ENCODE results near the gene MPL.

MPL gene

GRCh38 chr1:43337588-43337987 is at the start of gene MPL:
Gene MPL, plus strand, starts transcription at chr1:43337818. Its CDS starts 31 bp downstream, at chr1:43337849.
- DNase-seq: no peak

DNA sequence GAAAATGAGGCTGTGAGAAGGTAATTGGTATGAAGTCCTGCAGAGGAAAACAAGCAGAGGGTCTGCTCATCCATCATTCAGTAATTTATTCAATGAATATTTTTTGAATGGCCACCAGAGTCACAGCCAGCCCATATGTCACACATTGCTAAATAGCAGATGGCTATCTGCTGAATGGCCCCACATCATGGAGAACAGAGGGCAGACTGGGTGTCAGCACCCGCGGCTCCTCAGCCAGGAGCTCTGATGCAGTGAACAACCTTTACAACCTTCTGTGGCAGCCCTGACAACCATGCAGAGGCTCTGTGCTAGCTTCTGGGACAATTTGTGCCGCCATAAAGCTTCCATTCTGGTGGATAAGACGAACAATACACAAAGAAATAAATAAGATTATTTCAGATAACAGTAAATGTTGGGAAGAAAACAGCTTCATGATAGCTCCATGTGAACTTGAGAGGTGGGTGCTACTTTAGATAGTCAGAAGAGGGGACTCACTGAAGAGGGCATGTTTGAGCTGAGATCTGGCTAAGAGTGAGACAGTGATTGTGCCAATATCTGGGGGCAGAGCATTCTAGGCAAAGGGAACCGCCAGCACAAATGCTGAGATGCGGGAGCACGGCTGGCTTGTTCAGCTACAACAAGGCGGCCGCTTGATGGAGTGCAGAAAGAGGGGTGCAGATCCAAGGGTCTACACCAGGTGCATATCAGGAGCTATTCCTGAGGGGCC is 49.4 kb upstream of the MPL start:
- no peak for DNase-seq

DNA sequence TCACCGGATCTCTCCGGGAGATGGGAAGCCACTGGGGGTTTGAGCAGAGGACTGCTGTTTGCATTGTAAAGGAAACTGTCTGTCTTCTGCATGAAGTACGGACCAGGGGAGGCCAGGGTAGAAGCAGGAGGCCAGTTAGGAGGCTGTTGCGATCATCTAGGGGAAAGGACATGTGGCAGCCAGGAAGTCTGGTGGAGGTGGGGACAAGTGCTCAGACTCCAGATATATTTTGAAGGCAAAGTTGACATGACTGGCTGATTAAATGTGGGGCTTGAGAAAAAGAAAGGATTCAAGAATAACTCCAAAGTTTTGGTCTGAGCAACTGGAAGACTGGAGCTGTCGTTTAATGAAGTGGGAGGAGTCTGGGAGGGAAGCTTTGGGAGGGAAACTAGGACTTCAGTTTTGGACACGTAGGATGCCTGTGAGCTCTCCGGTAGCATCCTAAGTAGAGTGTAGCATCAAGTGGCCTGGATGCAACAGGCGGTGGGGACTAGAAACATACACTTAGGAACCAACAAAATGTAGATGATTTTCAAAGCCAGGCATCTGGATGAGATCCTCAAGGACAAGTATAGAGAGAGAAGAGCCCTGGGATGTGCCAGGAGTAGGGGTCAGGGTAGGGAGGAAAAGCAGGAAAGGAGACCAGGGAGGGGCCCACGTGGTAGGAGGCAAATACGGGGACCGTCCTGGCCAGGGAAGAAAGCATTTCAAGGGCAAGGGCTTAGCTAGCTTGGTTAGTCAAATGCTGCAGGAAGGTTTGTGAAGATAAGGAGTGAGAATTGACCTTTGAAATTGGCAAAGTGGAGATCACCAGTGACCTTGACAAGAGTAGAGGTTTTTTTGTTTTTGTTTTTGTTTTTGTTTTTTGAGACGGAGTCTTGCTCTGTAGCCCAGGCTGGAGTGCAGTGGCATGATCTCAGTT is 48.6 kb upstream of the MPL start:
- no peak for DNase-seq

GRCh38 chr1:43292216-43292615 is 45.4 kb upstream of the MPL start:
- no peak for DNase-seq

- no peak for DNase-seq
Observed at GRCh38 chr1:43292679-43293078, 44.9 kb upstream of the MPL start.

GRCh38 chr1:43293176-43293575 is 44.4 kb upstream of the MPL start:
- DNase-seq: no peak

GRCh38 chr1:43293896-43294760 is 43.5 kb upstream of the MPL start:
- no peak for DNase-seq

DNA sequence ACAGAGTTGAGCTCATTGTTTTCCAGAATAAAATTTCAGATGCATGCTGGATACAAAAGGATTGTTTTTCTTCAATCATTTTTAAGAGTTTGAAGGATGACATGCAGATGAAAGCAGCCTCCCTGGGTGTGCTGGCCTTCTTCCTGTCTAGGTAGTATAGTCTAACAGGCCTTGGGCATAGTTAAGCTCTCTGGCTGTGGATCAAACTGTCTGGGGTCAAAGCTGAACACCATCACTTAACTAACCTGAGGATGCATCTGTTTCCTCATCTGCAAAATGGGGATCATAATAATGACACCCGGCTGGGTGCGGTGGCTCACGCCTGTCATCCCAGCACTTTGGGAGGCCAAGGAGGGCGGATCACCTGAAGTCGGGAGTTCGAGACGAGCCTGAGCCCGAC is 42.9 kb upstream of the MPL start:
- DNase-seq: no peak

DNA sequence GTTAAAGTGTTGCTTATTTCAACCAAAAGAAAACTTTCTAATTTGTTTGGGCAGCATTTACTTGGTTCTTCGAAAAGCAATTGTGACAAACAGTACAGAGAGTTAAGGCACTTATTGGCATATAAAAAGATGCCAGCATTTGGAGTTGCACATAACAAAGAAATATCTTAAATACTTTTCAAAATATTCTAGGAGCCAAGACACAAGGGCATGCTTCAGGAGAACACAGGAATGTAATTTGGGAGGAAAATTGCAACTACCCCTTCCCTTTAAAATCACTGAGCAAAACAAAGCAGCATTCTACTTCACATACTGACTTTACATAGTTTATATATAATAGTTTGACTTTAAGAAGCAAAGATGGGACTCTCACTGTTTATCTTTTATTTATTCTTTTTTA is 41.4 kb upstream of the MPL start:
- DNase-seq: no peak

- DNase-seq: no peak
Observed at GRCh38 chr1:43298055-43298454, 39.6 kb upstream of the MPL start.

GRCh38 chr1:43299101-43299500 is 38.5 kb upstream of the MPL start:
- no peak for DNase-seq

DNA sequence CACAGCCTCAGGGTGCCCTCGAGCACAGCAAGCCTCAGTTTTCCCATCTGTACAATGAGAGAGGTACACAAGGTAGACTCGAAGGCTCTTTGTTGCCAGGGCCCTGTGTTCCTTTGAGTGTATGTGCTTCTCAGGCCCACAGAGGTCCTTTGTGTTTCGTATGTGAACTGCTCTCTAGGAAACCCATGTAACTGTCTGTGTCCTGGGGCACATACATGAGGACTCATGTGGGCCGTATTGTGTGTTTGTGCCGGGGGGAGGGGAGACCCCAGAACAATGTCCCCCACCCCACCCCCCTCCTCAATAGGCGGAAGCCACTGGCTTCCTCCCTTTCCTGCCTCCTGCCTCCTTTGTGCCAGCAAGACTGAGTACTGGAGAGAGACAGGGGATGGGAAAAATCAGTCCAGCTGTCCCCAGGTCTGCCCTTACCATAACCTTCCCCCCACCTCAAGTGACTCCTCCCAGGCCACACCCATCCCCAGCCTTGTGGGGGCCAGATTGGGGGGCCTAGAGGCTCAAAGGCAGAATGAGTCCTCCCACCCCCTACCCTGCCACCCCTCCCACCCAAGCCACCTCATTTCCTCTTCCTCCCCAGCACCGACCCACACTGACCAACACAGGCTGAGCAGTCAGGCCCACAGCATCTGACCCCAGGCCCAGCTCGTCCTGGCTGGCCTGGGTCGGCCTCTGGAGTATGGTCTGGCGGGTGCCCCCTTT is 37.1 kb upstream of the MPL start, which contains the start of gene TIE1:
Gene TIE1, plus strand, starts transcription at position 605 of the 717 bp plus-strand sequence. Its CDS starts 90 bp downstream, at position 695.
- DNase-seq: no peak

- DNase-seq: no peak
Observed at GRCh38 chr1:43302201-43302600, 35.4 kb upstream of the MPL start.

DNA sequence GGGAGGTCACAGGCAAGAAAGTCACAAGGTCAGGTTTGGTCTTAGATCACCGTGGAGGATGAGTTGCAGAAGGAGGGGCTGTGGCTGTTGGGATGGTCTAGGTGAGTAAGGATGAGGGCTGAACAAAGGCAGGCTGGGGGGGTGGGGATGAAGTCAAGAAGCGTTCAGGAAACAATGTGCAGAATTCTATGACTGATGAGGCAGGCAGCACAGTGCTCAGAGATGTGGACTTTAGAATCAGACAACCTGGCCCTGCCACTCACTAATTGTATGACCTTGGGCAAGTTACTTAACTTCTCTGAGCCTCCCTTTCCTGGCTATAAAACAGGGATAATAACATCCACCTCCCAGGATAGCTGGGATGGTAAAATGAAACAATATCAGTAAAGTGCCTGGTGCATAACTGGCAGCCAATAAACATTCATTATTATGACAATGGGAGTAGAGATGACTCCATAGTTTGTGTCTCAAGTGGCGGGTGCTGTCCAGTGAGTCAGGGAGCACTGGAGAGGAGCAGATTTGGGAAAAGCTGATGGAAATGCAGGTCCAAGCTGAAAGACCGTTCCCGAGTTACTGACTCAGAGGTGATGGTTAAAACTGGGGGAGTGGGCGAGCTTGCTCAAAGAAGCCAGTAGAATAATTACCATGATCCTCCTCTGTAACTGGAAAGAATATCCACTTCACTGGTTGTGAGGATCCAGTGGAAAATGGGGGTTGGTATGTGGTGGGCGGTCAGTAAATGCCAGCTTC is 34.7 kb upstream of the MPL start:
- no peak for DNase-seq

- DNase-seq: no peak
Observed at GRCh38 chr1:43303471-43304313, 33.9 kb upstream of the MPL start.

DNA sequence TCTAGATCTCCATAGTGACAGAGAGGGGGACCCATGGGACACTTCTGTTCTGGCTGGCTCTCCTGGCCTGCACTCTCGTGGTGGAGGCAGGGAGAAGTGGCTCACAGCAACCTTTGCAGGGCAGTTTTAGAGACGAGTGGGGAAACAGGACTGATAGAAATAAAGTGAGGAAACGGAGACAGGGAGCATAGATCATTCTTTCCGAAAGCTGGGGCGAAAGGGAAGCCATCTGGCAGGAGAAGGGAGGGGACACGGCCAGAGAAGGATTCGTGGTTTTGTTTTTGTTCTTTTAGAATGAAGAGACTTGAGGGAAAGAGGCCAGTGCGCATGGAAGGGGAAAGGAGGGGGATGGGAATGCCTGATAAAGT is 33.3 kb upstream of the MPL start:
- DNase-seq: no peak

DNA sequence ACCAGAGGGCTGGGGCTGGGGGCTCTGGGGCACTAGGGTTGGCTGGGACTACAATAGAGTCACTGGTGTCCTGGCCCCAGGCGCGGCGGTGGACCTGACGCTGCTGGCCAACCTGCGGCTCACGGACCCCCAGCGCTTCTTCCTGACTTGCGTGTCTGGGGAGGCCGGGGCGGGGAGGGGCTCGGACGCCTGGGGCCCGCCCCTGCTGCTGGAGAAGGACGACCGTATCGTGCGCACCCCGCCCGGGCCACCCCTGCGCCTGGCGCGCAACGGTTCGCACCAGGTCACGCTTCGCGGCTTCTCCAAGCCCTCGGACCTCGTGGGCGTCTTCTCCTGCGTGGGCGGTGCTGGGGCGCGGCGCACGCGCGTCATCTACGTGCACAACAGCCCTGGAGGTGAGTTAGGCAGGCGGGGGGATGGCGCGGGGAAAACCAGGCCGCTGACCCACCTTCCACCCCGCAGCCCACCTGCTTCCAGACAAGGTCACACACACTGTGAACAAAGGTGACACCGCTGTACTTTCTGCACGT is 32.8 kb upstream of the MPL start:
- no peak for DNase-seq

DNA sequence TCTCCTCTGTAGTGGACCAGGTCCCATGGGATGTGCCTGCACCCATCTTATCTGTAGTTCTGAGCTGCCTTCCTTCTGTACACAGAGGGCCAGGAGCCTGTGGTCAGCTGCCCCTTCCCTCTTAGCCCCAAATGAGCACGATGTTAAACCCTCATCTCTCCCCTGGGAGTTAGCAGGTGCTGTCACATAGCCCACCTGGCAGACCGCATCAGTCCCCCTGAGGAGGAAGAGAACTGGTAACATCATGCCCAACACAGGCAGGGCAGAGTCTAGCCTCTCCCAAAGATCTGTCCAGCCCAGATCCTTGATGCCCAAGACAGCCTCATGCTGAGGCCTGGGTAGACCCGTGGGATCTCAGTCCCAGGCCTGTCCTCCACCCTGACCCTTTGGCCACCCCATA is 32.2 kb upstream of the MPL start:
- no peak for DNase-seq

DNA sequence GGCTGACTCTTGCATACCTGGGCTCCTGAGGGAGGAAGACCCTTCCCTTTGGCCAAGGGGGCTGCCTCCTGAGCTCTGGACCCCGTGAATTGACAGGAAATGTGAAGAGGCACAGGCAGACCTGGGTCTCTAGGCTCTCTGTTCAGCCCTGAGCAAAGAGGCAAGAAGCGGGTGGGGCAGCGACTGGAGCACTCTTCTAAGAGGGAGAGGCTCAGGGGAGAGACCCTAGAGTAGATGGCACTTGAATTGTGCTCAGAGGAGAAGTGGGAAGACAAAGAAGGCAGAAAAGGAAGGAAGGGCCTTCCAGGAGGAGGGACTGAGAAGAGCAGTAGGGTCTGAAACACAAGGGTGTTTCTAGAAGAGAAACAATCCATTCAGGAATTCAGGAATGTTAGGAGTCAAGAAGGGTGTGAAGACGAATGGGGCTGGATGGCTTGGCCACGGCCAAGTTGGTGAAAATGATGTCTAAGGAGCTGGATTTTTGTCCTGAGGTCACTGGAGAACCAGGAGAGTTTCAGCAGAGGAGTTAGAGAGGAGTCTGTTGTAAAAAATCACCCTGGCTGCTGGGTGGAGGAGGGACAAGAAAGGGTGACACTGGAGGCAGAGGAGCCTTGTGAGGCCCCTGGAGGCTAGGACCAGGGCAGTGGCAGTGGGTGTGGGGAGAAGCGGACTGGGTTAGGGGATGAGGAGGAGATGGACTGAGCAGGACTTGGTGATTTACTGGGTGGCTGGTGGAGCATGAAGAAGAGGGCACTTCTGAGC is 31.5 kb upstream of the MPL start:
- DNase-seq: no peak

All from T1000 (cell line).